GM18520 (cell line): ENCODE data around the gene ZMYND8.
"Not testable (repeated sequence)": the region's sequence is repeated elsewhere in the genome, so short reads cannot be mapped to it uniquely, and the experiment has no call there.

ENCODE experiments used
- ATAC-seq: cut with Tn5 transposase; IDR thresholded peaks from one replicate; pipeline ENCODE4 v1.9.1; 2021; ENCODE audit not compliant: unreplicated experiment

ZMYND8 gene

GRCh38 chr20:47272893-47273590 lies 83.5 kb downstream of the ZMYND8 start:
- ATAC-seq: peak; percentile 37

- no peak for ATAC-seq
These were observed 85.4 kb downstream of the ZMYND8 start for GRCh38 chr20:47271046-47271615.

GRCh38 chr20:47269309-47270165 lies 87.0 kb downstream of the ZMYND8 start:
- ATAC-seq: no peak

GRCh38 chr20:47267621-47268020 lies 88.9 kb downstream of the ZMYND8 start:
- no peak for ATAC-seq

- ATAC-seq: no peak
These were observed 89.5 kb downstream of the ZMYND8 start for GRCh38 chr20:47266847-47267515.

- ATAC-seq: no peak
These were observed 90.5 kb downstream of the ZMYND8 start for GRCh38 chr20:47265984-47266383.

- ATAC-seq: no peak
These were observed 91.3 kb downstream of the ZMYND8 start for GRCh38 chr20:47265214-47265613.

GRCh38 chr20:47264137-47264769 lies 92.2 kb downstream of the ZMYND8 start:
- not testable (repeated sequence) for ATAC-seq

- ATAC-seq: no peak
These were observed 92.9 kb downstream of the ZMYND8 start for GRCh38 chr20:47263465-47264084.

GRCh38 chr20:47263080-47263464 lies 93.4 kb downstream of the ZMYND8 start:
- ATAC-seq: no peak

GRCh38 chr20:47262365-47263013 lies 94.0 kb downstream of the ZMYND8 start:
- peak; percentile 19 for ATAC-seq

- ATAC-seq: peak; percentile 29
These were observed 94.5 kb downstream of the ZMYND8 start for GRCh38 chr20:47262008-47262364.

- not testable (repeated sequence) for ATAC-seq
These were observed 95.2 kb downstream of the ZMYND8 start for GRCh38 chr20:47261161-47261774.

GRCh38 chr20:47260540-47261126 lies 95.9 kb downstream of the ZMYND8 start:
- not testable (repeated sequence) for ATAC-seq

GRCh38 chr20:47258745-47259695 lies 97.5 kb downstream of the ZMYND8 start:
- ATAC-seq: no peak

GRCh38 chr20:47257771-47258170 lies 98.7 kb downstream of the ZMYND8 start:
- ATAC-seq: no peak

- ATAC-seq: no peak
These were observed 99.2 kb downstream of the ZMYND8 start for GRCh38 chr20:47257256-47257655.

GRCh38 chr20:47256668-47257236 lies 99.7 kb downstream of the ZMYND8 start:
- ATAC-seq: no peak
